ENCODE measurements around the gene SCT. TPM values are rescaled to one million over a fixed set of nuclear protein-coding genes. Genes with fewer than 3 reads are reported as not detected.

The SCT gene
- total and polyA plus RNA-seq, 2 of the 8 experiments (the other 6 are each of a cell fraction or from before 2014, with no cell fraction given): 1.7 to 2.0 TPM

DNA sequence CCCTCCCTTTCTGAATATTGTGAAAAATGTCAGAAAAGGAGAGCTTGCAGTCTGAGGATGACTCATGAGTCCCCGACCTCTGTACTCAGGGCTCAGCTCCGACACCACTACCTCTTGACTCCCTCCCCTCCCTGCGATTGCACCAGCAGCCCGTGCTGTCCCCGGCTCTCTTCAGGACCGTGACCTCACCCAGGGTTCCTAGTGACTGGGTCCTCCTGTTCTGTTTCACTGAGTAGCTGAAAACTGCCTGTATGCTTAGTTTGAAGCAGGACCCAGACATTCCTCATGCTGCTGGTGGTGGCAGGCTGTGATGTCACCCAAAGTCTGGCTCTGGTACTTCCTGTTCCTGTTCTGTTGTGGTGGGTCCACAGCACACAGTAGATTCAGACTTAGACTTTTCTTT lies 39.0 kb downstream of the SCT start (continued):
- TF ChIP-seq EGR1 (IDR thresholded peaks at IDR 0.05; ENCODE audit: borderline replicate concordance, low read depth, low read length) (no peak), TEAD4 (IDR thresholded peaks at IDR 0.05; ENCODE audit: low read depth, low read length) (no peak), SIN3A (conservative IDR thresholded peaks at IDR 0.05 in 1 of 2, IDR thresholded peaks at IDR 0.05 in 1 of 2; ENCODE audit: low read depth in 1 of 2, low read length in 2 of 2) (no peak), FOSL1 (IDR thresholded peaks at IDR 0.05; ENCODE audit: insufficient read depth, low read depth, low read length) (no peak), GABPA (IDR thresholded peaks at IDR 0.05; ENCODE audit: borderline replicate concordance, insufficient read depth, low read length) (no peak)
